Activated CD4-positive, alpha-beta T cell treated with anti-CD3 and anti-CD28 coated beads, Interleukin-2, amount 50 U/mL, for 48 hours (primary cell): ENCODE measurements around the gene AMMECR1.
A peak's percentile ranks its signal among the peaks of the same experiment; 100 is the strongest.

Experiments used
- DNase-seq, 2 experiments: peaks; one replicate each; pipeline ENCODE4 v3.0.0-alpha.2; 2020

Gene AMMECR1

GRCh38 chrX:110310896-110311295 is 7.0 kb downstream of the AMMECR1 start:
- peak; percentile 11 to 47 for DNase-seq

- DNase-seq = no peak
Measured at GRCh38 chrX:110310000-110310790, 7.7 kb downstream of the AMMECR1 start.

GRCh38 chrX:110308220-110308619 is 9.7 kb downstream of the AMMECR1 start:
- no peak for DNase-seq

GRCh38 chrX:110304884-110305283 is 13.0 kb downstream of the AMMECR1 start:
- DNase-seq = no peak

GRCh38 chrX:110304371-110304770 is 13.5 kb downstream of the AMMECR1 start:
- no peak for DNase-seq

GRCh38 chrX:110302975-110303374 is 14.9 kb downstream of the AMMECR1 start:
- DNase-seq = no peak

GRCh38 chrX:110301194-110301593 is 16.7 kb downstream of the AMMECR1 start:
- DNase-seq = no peak

GRCh38 chrX:110294087-110294486 is 23.8 kb downstream of the AMMECR1 start:
- no peak for DNase-seq

GRCh38 chrX:110293658-110294057 is 24.2 kb downstream of the AMMECR1 start:
- DNase-seq = no peak

GRCh38 chrX:110287605-110288004 is 30.3 kb downstream of the AMMECR1 start:
- no peak for DNase-seq

- DNase-seq = no peak
Measured at GRCh38 chrX:110286106-110286505, 31.8 kb downstream of the AMMECR1 start.

- DNase-seq = no peak
Measured at GRCh38 chrX:110284159-110284558, 33.7 kb downstream of the AMMECR1 start.

- DNase-seq = no peak
Measured at GRCh38 chrX:110282922-110283321, 35.0 kb downstream of the AMMECR1 start.

- no peak for DNase-seq
Measured at GRCh38 chrX:110281377-110281776, 36.5 kb downstream of the AMMECR1 start.

GRCh38 chrX:110280954-110281353 is 36.9 kb downstream of the AMMECR1 start:
- DNase-seq = no peak

GRCh38 chrX:110277609-110278008 is 40.3 kb downstream of the AMMECR1 start:
- no peak for DNase-seq

- DNase-seq = no peak
Measured at GRCh38 chrX:110276778-110277177, 41.1 kb downstream of the AMMECR1 start.

- no peak for DNase-seq
Measured at GRCh38 chrX:110268886-110269285, 49.0 kb downstream of the AMMECR1 start.

- DNase-seq = no peak
Measured at GRCh38 chrX:110268395-110268794, 49.5 kb downstream of the AMMECR1 start.

- no peak for DNase-seq
Measured at GRCh38 chrX:110267874-110268273, 50.0 kb downstream of the AMMECR1 start.

GRCh38 chrX:110265661-110266060 is 52.2 kb downstream of the AMMECR1 start:
- no peak for DNase-seq

- no peak for DNase-seq
Measured at GRCh38 chrX:110259117-110259516, 58.8 kb downstream of the AMMECR1 start.

GRCh38 chrX:110258552-110258951 is 59.3 kb downstream of the AMMECR1 start:
- no peak for DNase-seq

GRCh38 chrX:110257889-110258288 is 60.0 kb downstream of the AMMECR1 start:
- DNase-seq = no peak

GRCh38 chrX:110252711-110253110 is 65.2 kb downstream of the AMMECR1 start:
- no peak for DNase-seq
